Breast epithelium (tissue), 4 donors: ENCODE data around the gene TSTD1. TPM values are rescaled to one million over a fixed set of nuclear protein-coding genes. Genes with fewer than 3 reads are reported as not detected.

Source experiments
- DNase-seq, 2 donors: peaks; one replicate each; pipeline ENCODE4 v3.0.0-alpha.2; 2019; ENCODE audit warnings: low spot score in 2 of 2
- H3K27ac ChIP-seq, 2 donors: fragments of 200-600 bp; sonication (generic) in 1 of 2; one replicate each; pipeline ENCODE4 v1.5.1; 2016 to 2019; ENCODE audit warnings: mild to moderate bottlenecking in 1 of 2
- H3K27me3 ChIP-seq, 2 donors: fragments of 200-600 bp; sonication (generic) in 1 of 2; one replicate each; pipeline versions ENCODE4 v1.5.1 to v1.6.0; 2017 to 2019; ENCODE audit warnings: control low read depth in 1 of 2, mild to moderate bottlenecking in 1 of 2
- H3K36me3 ChIP-seq: fragments of 200-600 bp; one replicate; pipeline ENCODE4 v1.5.1; 2019
- H3K4me1 ChIP-seq, 2 donors: fragments of 200-600 bp; sonication (generic); one replicate each; pipeline ENCODE4 v1.5.1; 2016 to 2019; ENCODE audit warnings: control low read depth in 1 of 2
- H3K4me3 ChIP-seq, 3 donors: fragments of 200-600 bp; sonication (generic); 1 replicate in 2 of 3; 2 replicates in 1 of 3; pipeline ENCODE4 v1.5.1; 2016 to 2019; ENCODE audit warnings: mild to moderate bottlenecking in 3 of 3, moderate library complexity in 2 of 3
- H3K9me3 ChIP-seq, 2 donors: fragments of 200-600 bp; sonication (generic) in 1 of 2; one replicate each; pipeline ENCODE4 v1.5.1; 2016 to 2019; ENCODE audit warnings: control low read depth in 1 of 2
- POLR2A ChIP-seq: fragments of 450-650 bp; IDR thresholded peaks from one replicate; pipeline ENCODE4 v1.6.1; 2016; ENCODE audit warnings: antibody characterized with exemption, mild to moderate bottlenecking, moderate library complexity
- POLR2AphosphoS5 ChIP-seq, 3 donors: sonication (generic); formaldehyde crosslinking; IDR thresholded peaks; one replicate each; pipeline ENCODE4 v1.6.1; 2017; ENCODE audit warnings: antibody characterized with exemption in 3 of 3
- intact Hi-C: fragments of 100-400 bp; cut with DNase I; formaldehyde crosslinking; loops from one replicate; pipeline ENCODE4 v1.15.1; 2023; ENCODE audit warnings: low total_unique reads
- total RNA-seq, 3 donors: library from RNA; depleted of rRNA; stranded (reverse); fragments of >200 nt; gene quantifications; one replicate each; pipeline ENCODE4 v1.1.0, GENCODE V29; 2016
- TF ChIP-seq, protein P1 (sequence below), 3 donors: fragments of 450-650 bp; IDR thresholded peaks; one replicate each; pipeline ENCODE4 v1.5.1; 2016 to 2017; ENCODE audit warnings: antibody characterized with exemption in 3 of 3, mild to moderate bottlenecking in 3 of 3, moderate library complexity in 3 of 3

The TSTD1 gene
- total RNA-seq, 3 donors from 2014 or later: 57.3 to 217 (median 109) TPM

- peaks cover 0 to 6% of the 10 kb centered on the region in 2 donors for H3K4me1 ChIP-seq
- DNase-seq: no peak
- H3K27me3 ChIP-seq: no peaks in the 10 kb centered on the region
- no peak for TF ChIP-seq POLR2A
- no peak overlapping the region for H3K27ac ChIP-seq
- intact Hi-C loops: no loop called here
- H3K36me3 ChIP-seq: no peaks in the 10 kb centered on the region
- no peak overlapping the region for H3K4me3 ChIP-seq
- no peaks in the 10 kb centered on the region for H3K9me3 ChIP-seq
Measured at GRCh38 chr1:161009602-161010211, 29.1 kb downstream of the TSTD1 start.

DNA sequence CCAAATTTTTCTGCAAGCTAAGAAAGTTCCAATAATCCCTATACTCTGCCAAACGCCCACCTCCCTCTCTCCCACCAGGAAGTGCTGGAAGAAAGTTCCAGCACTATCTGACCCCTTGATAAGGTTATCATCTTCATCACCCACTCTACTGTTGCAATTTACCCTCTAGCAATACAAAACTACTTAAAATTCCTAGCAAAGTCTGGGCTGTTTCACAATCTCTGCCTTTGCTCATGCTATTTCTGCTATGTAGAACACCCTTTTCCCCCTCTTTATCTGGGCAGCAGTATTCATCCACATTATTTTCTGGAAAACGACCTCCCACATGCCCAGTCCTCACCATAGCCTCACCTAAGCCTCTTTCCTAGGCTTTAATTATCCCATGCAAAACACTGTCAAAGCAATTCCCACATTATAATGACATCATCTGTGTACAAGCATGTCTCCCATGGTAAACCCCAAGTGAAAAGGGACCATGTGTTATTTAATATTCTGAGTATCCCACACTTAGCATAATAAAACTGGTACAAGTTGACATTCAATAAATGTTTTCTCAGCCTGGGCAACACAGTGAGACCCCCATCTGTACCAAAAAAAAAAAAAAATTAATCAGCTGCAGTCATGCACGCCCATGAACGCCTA is 29.8 kb downstream of the TSTD1 start:
- Histone ChIP-seq H3K4me3 (no peak overlapping the region), H3K4me1 (peaks cover 0 to 6% of the 10 kb centered on the region in 2 donors), H3K9me3 (no peaks in the 10 kb centered on the region), H3K27ac (peak overlapping the region in 1 of 2 donors; percentile 2), H3K27me3 (no peaks in the 10 kb centered on the region), H3K36me3 (no peaks in the 10 kb centered on the region)
- TF ChIP-seq, protein P1, sequence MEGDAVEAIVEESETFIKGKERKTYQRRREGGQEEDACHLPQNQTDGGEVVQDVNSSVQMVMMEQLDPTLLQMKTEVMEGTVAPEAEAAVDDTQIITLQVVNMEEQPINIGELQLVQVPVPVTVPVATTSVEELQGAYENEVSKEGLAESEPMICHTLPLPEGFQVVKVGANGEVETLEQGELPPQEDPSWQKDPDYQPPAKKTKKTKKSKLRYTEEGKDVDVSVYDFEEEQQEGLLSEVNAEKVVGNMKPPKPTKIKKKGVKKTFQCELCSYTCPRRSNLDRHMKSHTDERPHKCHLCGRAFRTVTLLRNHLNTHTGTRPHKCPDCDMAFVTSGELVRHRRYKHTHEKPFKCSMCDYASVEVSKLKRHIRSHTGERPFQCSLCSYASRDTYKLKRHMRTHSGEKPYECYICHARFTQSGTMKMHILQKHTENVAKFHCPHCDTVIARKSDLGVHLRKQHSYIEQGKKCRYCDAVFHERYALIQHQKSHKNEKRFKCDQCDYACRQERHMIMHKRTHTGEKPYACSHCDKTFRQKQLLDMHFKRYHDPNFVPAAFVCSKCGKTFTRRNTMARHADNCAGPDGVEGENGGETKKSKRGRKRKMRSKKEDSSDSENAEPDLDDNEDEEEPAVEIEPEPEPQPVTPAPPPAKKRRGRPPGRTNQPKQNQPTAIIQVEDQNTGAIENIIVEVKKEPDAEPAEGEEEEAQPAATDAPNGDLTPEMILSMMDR (IDR thresholded peaks at IDR 0.05): no peak
- TF ChIP-seq POLR2A (no peak), POLR2AphosphoS5 (IDR thresholded peaks at IDR 0.05) (no peak)
- intact Hi-C loops: no loop called here
- no peak for DNase-seq

DNA sequence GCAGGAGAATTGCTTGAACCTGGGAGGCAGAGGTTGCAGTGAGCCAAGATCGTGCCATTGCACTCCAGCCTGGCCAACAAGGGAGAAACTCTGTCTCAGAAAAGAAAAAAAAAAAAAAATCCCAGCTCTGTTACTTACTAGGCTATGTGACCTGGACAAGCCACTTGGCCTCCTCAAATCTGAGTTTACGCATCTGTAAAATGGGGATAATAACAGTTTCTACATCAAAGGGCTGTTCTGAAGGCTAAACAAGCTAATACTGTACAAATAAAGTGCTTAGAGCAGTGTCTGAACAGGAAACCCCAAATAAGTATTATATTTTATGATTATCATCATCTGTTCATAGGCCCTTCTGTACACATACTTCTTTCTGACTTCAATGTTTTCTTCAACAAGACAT is 31.4 kb downstream of the TSTD1 start:
- no peaks in the 10 kb centered on the region for H3K9me3 ChIP-seq
- no peaks in the 10 kb centered on the region for H3K4me1 ChIP-seq
- TF ChIP-seq POLR2AphosphoS5 (IDR thresholded peaks at IDR 0.05) (no peak), POLR2A (no peak)
- TF ChIP-seq, protein P1 (IDR thresholded peaks at IDR 0.05): no peak
- DNase-seq: no peak
- H3K27ac ChIP-seq: no peak overlapping the region
- intact Hi-C loops: no loop called here
- no peaks in the 10 kb centered on the region for H3K27me3 ChIP-seq
- H3K36me3 ChIP-seq: no peaks in the 10 kb centered on the region
- H3K4me3 ChIP-seq: no peak overlapping the region

GRCh38 chr1:161006563-161006962 is 32.2 kb downstream of the TSTD1 start:
- Histone ChIP-seq H3K27me3 (no peaks in the 10 kb centered on the region), H3K27ac (no peak overlapping the region), H3K4me3 (no peak overlapping the region), H3K36me3 (no peaks in the 10 kb centered on the region), H3K9me3 (no peaks in the 10 kb centered on the region), H3K4me1 (no peaks in the 10 kb centered on the region)
- intact Hi-C loops: no loop called here
- TF ChIP-seq, protein P1 (IDR thresholded peaks at IDR 0.05): no peak
- TF ChIP-seq POLR2A (no peak), POLR2AphosphoS5 (IDR thresholded peaks at IDR 0.05) (no peak)
- no peak for DNase-seq

DNA sequence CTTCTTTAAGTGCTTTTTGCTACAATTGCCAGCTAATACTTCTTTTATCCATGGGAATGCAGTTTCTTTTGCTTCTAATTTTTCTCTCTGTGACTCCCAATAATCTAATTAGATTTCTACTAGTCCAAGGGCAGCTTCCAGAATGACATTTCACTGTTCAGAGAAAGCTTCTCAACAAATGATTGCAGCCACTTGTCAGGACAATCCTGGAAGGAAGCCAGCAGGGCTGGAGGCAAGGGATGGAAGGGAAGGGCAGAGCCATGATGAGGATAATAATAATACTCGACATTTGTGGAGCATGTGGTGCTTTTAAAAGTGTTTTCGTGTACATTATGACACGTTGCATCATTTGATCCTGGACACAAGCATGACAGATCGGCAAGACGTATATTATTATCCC is 37.2 kb downstream of the TSTD1 start:
- Histone ChIP-seq H3K4me1 (no peaks in the 10 kb centered on the region), H3K9me3 (no peaks in the 10 kb centered on the region), H3K27ac (no peak overlapping the region), H3K36me3 (peaks cover 8% of the 10 kb centered on the region), H3K4me3 (no peak overlapping the region), H3K27me3 (no peaks in the 10 kb centered on the region)
- TF ChIP-seq, protein P1 (IDR thresholded peaks at IDR 0.05): no peak
- TF ChIP-seq POLR2A (no peak), POLR2AphosphoS5 (IDR thresholded peaks at IDR 0.05) (no peak)
- no peak for DNase-seq
- intact Hi-C loops: no loop called here
